Vagina (tissue), 2 donors: ENCODE data around the gene PGAP2.

Source experiments
- CTCF ChIP-seq, 3 experiments: fragments of 450-650 bp in 2 of 3; fragments of 200-600 bp in 1 of 3; sonication (generic) in 1 of 3; IDR thresholded peaks; one replicate each; pipeline ENCODE4 v1.5.1; 2017 to 2019; ENCODE audit warnings: antibody characterized with exemption in 3 of 3, mild to moderate bottlenecking in 2 of 3, moderate library complexity in 2 of 3
- POLR2A ChIP-seq, 2 donors: fragments of 450-650 bp; IDR thresholded peaks; one replicate each; pipeline ENCODE4 v1.6.1; 2017; ENCODE audit warnings: antibody characterized with exemption in 2 of 2, mild to moderate bottlenecking in 2 of 2, moderate library complexity in 2 of 2
- POLR2AphosphoS5 ChIP-seq, 2 donors: sonication (generic); formaldehyde crosslinking; IDR thresholded peaks; one replicate each; pipeline ENCODE4 v1.9.0; 2017; ENCODE audit warnings: antibody characterized with exemption in 2 of 2, mild to moderate bottlenecking in 2 of 2, low read depth in 1 of 2; ENCODE audit not compliant: insufficient read depth in 1 of 2

- TF ChIP-seq CTCF (IDR thresholded peaks at IDR 0.05): no peak
- TF ChIP-seq POLR2A (IDR thresholded peaks at IDR 0.05): no peak
- no peak for TF ChIP-seq POLR2AphosphoS5 (IDR thresholded peaks at IDR 0.05; ENCODE audit: insufficient read depth in 1 of 2, low read depth in 1 of 2)
Measured at GRCh38 chr11:3826721-3827120, 18.4 kb downstream of the PGAP2 start.
